ENCODE measurements around the gene SLC39A7. TPM values are rescaled to one million over a fixed set of nuclear protein-coding genes. Genes with fewer than 3 reads are reported as not detected.

SLC39A7 gene
- total RNA-seq, 2 donors from 2014 or later = 71.3 to 106 TPM

- Histone ChIP-seq H3K4me1 (ENCODE audit: control insufficient read depth in 1 of 2, low read depth in 2 of 2) (peaks cover 6 to 13% of the 10 kb centered on the region in 2 donors), H3K27me3 (replicated peaks; ENCODE audit: insufficient read depth) (peaks cover 14% of the 10 kb centered on the region), H3K4me3 (peak within 1 kb of the TSS; percentile 64), H3K27ac (no peak within 1 kb of the TSS), H3K36me3 (peaks cover 26% of the 10 kb centered on the region), H3K9me3 (no peaks in the 10 kb centered on the region)
- DNase-seq (ENCODE audit: low spot score) (no peak), ATAC-seq (ENCODE audit: insufficient number of reproducible peaks, low FRiP score, low read depth) (no peak)
- TF ChIP-seq, protein P1, sequence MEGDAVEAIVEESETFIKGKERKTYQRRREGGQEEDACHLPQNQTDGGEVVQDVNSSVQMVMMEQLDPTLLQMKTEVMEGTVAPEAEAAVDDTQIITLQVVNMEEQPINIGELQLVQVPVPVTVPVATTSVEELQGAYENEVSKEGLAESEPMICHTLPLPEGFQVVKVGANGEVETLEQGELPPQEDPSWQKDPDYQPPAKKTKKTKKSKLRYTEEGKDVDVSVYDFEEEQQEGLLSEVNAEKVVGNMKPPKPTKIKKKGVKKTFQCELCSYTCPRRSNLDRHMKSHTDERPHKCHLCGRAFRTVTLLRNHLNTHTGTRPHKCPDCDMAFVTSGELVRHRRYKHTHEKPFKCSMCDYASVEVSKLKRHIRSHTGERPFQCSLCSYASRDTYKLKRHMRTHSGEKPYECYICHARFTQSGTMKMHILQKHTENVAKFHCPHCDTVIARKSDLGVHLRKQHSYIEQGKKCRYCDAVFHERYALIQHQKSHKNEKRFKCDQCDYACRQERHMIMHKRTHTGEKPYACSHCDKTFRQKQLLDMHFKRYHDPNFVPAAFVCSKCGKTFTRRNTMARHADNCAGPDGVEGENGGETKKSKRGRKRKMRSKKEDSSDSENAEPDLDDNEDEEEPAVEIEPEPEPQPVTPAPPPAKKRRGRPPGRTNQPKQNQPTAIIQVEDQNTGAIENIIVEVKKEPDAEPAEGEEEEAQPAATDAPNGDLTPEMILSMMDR (IDR thresholded peaks at IDR 0.05) = no peak
Measured at GRCh38 chr6:33192105-33192646, 8.5 kb upstream of the SLC39A7 start, which contains the start of gene COL11A2. COL11A2 (minus strand) TSS chr6:33192467; CDS start chr6:33192240, 227 bp downstream.

DNA sequence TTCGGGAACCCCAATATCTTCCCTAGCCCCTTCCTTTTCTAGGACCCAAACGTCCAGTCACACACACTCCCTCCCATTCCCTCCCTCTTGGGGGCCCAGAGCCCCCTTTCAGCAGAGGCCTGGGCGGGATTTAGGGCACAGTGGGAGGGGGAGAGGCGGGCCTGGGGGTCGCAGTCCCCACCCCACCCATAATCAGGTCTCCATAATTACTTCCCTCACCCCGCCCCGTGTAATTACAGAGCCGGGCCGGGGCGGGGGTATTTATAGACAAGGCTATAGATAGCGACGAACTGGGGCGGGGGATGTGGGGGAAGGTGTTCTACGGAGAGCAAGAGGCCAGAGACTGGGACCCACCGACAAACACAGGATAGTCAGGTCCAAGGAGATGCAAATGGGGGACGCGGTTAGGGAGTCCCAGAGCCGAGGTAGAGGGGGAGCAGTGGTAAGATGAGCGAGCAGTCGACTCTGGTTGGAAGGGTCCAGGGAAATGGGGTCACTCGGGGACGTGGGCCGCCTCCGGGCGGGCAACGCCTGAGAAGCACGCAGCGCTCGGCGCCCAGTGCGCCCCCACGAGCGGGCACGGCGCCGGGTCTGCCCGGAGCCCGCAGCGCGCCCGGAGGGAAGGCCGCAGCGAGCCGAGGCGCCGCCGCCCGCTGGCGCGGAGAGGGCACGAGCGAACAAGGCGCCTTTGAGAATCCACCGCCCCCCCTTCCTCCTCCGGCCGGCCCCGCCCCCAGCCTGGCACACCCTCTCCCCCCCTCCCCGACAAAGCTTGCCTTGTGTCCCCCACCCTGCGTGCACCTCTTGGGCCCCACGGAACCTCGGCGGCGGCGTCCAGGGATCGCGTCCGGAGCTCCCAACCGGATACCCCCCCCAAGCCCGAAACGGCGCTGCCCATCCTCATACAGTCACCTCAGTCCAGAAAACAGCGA, 7.7 kb upstream of the SLC39A7 start:
- Histone ChIP-seq H3K27me3 (replicated peaks; ENCODE audit: insufficient read depth) (peaks cover 14% of the 10 kb centered on the region), H3K36me3 (peaks cover 27% of the 10 kb centered on the region), H3K27ac (peak overlapping the region in 1 of 2 donors; percentile 43), H3K4me1 (ENCODE audit: control insufficient read depth in 1 of 2, low read depth in 2 of 2) (peaks cover 6 to 18% of the 10 kb centered on the region in 2 donors), H3K4me3 (peak overlapping the region; percentile 64), H3K9me3 (no peaks in the 10 kb centered on the region)
- ATAC-seq (ENCODE audit: insufficient number of reproducible peaks, low FRiP score, low read depth) = no peak
- DNase-seq (ENCODE audit: low spot score) = no peak
- TF ChIP-seq, protein P1 (IDR thresholded peaks at IDR 0.05) = no peak

GRCh38 chr6:33193619-33194018, 7.0 kb upstream of the SLC39A7 start:
- TF ChIP-seq, protein P1 (IDR thresholded peaks at IDR 0.05) = no peak
- Histone ChIP-seq H3K36me3 (peaks cover 27% of the 10 kb centered on the region), H3K4me1 (ENCODE audit: control insufficient read depth in 1 of 2, low read depth in 2 of 2) (peaks cover 6 to 25% of the 10 kb centered on the region in 2 donors), H3K27me3 (replicated peaks; ENCODE audit: insufficient read depth) (peaks cover 14% of the 10 kb centered on the region), H3K4me3 (peak overlapping the region; percentile 64), H3K27ac (peak overlapping the region in 1 of 2 donors; percentile 43), H3K9me3 (no peaks in the 10 kb centered on the region)
- no peak for ATAC-seq (ENCODE audit: insufficient number of reproducible peaks, low FRiP score, low read depth)
- no peak for DNase-seq (ENCODE audit: low spot score)

DNA sequence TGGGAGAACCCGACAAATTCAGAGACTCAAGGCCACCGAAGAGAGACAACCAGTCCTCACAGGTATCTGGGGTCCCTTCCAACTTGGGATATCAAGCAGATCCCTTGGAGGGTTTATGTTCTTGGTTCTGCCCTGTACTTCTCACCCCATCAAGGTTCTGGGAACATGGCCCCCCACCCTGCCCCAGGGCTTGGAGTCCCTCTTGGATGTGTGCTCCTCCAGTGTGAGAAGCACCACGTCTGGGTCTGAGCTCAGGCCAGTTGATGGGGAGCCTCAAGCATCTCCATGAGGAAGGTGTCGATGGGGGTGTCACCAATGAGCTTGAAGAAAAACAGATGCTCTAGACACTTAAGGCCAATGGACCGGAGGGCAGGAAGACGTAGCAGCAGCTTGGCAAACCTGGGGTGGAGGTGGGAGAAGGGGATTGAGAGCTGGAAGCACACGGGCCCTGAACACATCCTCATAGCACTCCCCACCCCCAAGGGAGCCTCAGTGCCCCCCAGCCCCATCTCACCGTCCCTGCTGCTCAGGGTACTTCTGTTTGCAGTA, 6.2 kb upstream of the SLC39A7 start:
- H3K4me3 ChIP-seq = no peak overlapping the region
- no peak for DNase-seq (ENCODE audit: low spot score)
- no peak overlapping the region for H3K27ac ChIP-seq
- TF ChIP-seq, protein P1 (IDR thresholded peaks at IDR 0.05) = no peak
- H3K4me1 ChIP-seq (ENCODE audit: control insufficient read depth in 1 of 2, low read depth in 2 of 2) = peaks cover 14 to 34% of the 10 kb centered on the region in 2 donors
- H3K27me3 ChIP-seq (replicated peaks; ENCODE audit: insufficient read depth) = peaks cover 14% of the 10 kb centered on the region
- no peak for ATAC-seq (ENCODE audit: insufficient number of reproducible peaks, low FRiP score, low read depth)
- H3K9me3 ChIP-seq = no peaks in the 10 kb centered on the region
- H3K36me3 ChIP-seq = peaks cover 27% of the 10 kb centered on the region

All from thoracic aorta (tissue), 2 donors.